ENCODE results near the gene DENND1A.

Gene DENND1A

DNA sequence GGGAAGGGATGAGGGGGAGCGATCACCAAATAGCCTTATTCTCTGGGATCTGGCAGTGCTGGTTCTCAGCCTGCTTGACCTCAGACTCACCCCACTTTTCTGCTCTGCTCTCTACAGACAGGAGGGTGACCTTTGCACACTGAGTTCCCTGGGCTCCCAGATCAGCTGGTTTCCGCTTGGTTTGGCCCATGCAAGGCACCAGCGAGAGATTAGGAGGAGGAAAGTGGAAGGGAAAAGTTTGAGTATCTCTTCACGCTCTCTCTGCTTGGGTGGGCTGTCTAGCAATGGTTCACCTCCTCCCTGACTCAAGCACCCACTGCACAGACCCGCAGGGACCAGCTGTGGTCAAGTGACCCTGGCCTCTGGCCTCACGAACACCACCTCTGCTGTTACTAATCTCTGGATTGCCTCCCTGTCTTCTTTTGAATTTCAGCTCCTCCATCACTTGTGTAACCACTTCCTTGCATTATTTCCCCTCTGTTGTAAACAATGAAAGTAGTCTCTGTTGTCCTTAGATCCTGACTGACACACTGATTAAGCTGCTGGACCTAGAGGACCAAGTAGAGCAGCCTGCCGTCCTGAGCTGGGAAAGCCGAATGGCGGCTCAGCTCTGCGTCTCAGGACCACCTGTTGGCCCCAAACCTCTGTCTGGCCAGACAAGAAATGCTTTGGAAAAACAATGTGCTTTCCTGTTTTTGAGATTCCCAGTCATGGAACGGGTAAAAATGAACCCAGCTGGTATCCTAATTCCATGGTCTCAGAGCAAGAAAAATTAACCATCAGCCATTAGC lies 387.3 kb downstream of the DENND1A start:
- Histone ChIP-seq H3K4me3 (ENCODE audit: low read length) (no peak overlapping the region), H3K36me3 (ENCODE audit: control insufficient read depth, insufficient read depth, low read length) (no peaks in the 10 kb centered on the region), H3K27ac (ENCODE audit: low read length) (no peak overlapping the region), H3K27me3 (ENCODE audit: control insufficient read depth, insufficient read depth, low read length) (no peaks in the 10 kb centered on the region), H3K9me3 (ENCODE audit: control insufficient read depth, insufficient read depth, low read length) (no peaks in the 10 kb centered on the region), H3K4me1 (ENCODE audit: control insufficient read depth, insufficient read depth, low read length) (no peaks in the 10 kb centered on the region)
- WGBS (ENCODE audit: insufficient coverage, insufficient read length) = no CpG with 5 or more reads among the region's 11 CpGs
- DNase-seq (ENCODE audit: low read depth, low spot score) = no peak

DNA sequence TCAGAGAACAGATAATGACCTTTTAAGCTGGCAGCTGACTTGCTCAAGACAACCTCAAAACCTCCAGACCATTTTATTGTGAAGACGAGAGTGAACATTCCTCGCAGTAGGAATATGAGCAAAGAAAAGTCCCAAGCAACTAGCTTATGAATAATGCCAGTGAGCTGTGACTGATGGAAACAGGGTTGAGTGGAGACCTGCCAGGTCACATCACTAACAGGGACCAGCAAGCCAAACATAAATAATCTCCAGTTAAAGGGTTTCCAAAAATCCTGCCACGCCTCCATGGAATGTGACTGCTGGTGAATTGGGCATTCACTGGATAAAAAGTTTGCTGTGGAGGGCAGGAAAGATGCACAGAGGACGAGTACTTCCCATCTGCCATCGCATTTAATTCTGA lies 388.5 kb downstream of the DENND1A start:
- Histone ChIP-seq H3K4me3 (ENCODE audit: low read length) (no peak overlapping the region), H3K36me3 (ENCODE audit: control insufficient read depth, insufficient read depth, low read length) (no peaks in the 10 kb centered on the region), H3K4me1 (ENCODE audit: control insufficient read depth, insufficient read depth, low read length) (no peaks in the 10 kb centered on the region; the same call in 1 of the 2 replicates), H3K27me3 (ENCODE audit: control insufficient read depth, insufficient read depth, low read length) (no peaks in the 10 kb centered on the region), H3K9me3 (ENCODE audit: control insufficient read depth, insufficient read depth, low read length) (no peaks in the 10 kb centered on the region), H3K27ac (ENCODE audit: low read length) (no peak overlapping the region)
- no peak for DNase-seq (ENCODE audit: low read depth, low spot score)
- no CpG with 5 or more reads among the region's 5 CpGs for WGBS (ENCODE audit: insufficient coverage, insufficient read length)

DNA sequence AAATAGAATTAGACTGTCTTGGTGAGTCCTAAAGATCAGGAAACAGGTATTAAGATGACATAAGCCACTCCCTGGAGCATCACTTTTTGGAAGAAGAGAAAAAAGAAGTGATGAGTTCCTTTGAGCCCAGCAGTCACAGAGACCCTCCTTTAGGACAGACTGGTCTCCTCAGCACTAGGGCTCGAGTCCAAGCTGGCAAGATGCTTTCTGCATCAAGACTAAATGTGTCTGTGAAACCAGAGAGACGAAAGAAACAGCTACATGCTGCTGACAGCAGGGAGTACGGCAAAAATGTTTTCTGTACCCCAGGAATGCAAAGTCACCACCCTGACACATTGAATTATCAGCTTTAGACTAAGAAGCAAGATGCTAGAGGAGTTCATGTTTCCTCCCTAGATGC lies 389.5 kb downstream of the DENND1A start:
- no peak for DNase-seq (ENCODE audit: low read depth, low spot score)
- no CpG with 5 or more reads among the region's 3 CpGs for WGBS (ENCODE audit: insufficient coverage, insufficient read length)
- no peak overlapping the region for H3K4me3 ChIP-seq (ENCODE audit: low read length)
- no peaks in the 10 kb centered on the region for H3K27me3 ChIP-seq (ENCODE audit: control insufficient read depth, insufficient read depth, low read length)
- H3K9me3 ChIP-seq (ENCODE audit: control insufficient read depth, insufficient read depth, low read length) = no peaks in the 10 kb centered on the region
- no peaks in the 10 kb centered on the region; the same call in 1 of the 2 replicates for H3K4me1 ChIP-seq (ENCODE audit: control insufficient read depth, insufficient read depth, low read length)
- no peak overlapping the region for H3K27ac ChIP-seq (ENCODE audit: low read length)
- no peaks in the 10 kb centered on the region for H3K36me3 ChIP-seq (ENCODE audit: control insufficient read depth, insufficient read depth, low read length)

DNA sequence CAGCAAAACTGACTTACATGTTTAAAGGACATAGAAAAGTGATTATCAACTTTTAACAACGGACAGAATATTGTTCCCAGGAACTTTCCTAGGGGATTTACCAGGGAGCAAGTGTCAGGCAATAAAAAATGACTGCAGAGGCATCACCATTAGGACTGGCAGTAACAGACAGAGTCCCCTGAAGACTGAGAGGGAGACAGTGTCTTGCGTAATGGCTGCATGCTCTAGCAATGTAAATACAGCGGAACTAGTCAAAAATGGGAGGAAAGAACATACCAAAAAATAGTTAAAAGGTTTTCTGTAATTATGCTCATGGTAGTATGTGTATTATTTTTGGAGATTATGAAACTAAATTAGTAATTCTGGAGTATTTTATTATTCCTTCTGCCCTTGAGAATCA lies 392.1 kb downstream of the DENND1A start:
- no peak for DNase-seq (ENCODE audit: low read depth, low spot score)
- no peak overlapping the region for H3K27ac ChIP-seq (ENCODE audit: low read length)
- no CpG with 5 or more reads among the region's 3 CpGs for WGBS (ENCODE audit: insufficient coverage, insufficient read length)
- no peaks in the 10 kb centered on the region for H3K9me3 ChIP-seq (ENCODE audit: control insufficient read depth, insufficient read depth, low read length)
- H3K36me3 ChIP-seq (ENCODE audit: control insufficient read depth, insufficient read depth, low read length) = no peaks in the 10 kb centered on the region
- H3K4me1 ChIP-seq (ENCODE audit: control insufficient read depth, insufficient read depth, low read length) = no peaks in the 10 kb centered on the region; the same call in 1 of the 2 replicates
- H3K4me3 ChIP-seq (ENCODE audit: low read length) = no peak overlapping the region
- no peaks in the 10 kb centered on the region for H3K27me3 ChIP-seq (ENCODE audit: control insufficient read depth, insufficient read depth, low read length)

DNA sequence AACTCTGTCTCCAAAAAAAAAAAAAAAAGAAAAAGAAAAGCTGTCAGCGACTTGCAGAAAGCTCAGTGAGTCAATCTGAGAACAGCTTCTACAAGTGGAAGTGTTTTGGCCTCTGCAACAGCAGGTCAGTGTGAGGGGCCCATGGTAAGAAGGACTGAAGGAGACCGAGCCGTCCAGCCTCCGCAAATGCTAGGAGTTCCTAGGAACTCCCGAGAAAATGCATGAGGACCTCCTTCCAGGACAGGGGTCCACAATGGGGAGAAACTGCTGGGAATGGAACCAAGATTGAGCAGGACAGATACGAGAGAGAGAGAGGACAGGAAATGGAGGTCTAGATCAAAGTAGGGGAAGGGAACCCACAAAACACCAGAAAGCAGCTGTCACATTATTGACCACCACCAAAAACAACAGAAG lies 393.5 kb downstream of the DENND1A start:
- Histone ChIP-seq H3K36me3 (ENCODE audit: control insufficient read depth, insufficient read depth, low read length) (no peaks in the 10 kb centered on the region), H3K4me1 (ENCODE audit: control insufficient read depth, insufficient read depth, low read length) (no peaks in the 10 kb centered on the region; the same call in 1 of the 2 replicates), H3K27me3 (ENCODE audit: control insufficient read depth, insufficient read depth, low read length) (no peaks in the 10 kb centered on the region), H3K9me3 (ENCODE audit: control insufficient read depth, insufficient read depth, low read length) (no peaks in the 10 kb centered on the region), H3K4me3 (ENCODE audit: low read length) (no peak overlapping the region), H3K27ac (ENCODE audit: low read length) (no peak overlapping the region)
- DNase-seq (ENCODE audit: low read depth, low spot score) = no peak
- WGBS (ENCODE audit: insufficient coverage, insufficient read length) = no CpG with 5 or more reads among the region's 6 CpGs

DNA sequence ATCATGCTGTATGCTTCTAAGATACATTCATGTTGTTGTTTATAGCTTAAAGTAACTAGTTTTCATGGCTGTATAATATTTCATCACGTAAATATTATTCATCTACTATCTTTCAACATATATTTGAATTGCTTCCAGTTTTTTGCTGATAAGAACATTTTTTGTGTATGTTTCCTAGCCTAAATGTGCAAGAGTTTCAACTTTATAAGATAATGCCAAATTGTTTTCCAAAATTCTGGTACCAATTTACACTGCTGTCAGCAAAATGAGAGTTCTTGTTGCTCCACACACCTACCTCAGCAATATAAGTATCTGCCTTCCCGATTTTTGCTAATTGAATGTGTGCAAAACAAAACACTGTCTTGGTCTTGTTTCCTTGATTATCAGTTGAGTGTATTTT lies 395.6 kb downstream of the DENND1A start:
- Histone ChIP-seq H3K36me3 (ENCODE audit: control insufficient read depth, insufficient read depth, low read length) (no peaks in the 10 kb centered on the region), H3K27ac (ENCODE audit: low read length) (no peak overlapping the region), H3K27me3 (ENCODE audit: control insufficient read depth, insufficient read depth, low read length) (no peaks in the 10 kb centered on the region), H3K9me3 (ENCODE audit: control insufficient read depth, insufficient read depth, low read length) (no peaks in the 10 kb centered on the region), H3K4me3 (ENCODE audit: low read length) (no peak overlapping the region), H3K4me1 (ENCODE audit: control insufficient read depth, insufficient read depth, low read length) (no peaks in the 10 kb centered on the region; the same call in 1 of the 2 replicates)
- no CpG with 5 or more reads among the region's 2 CpGs for WGBS (ENCODE audit: insufficient coverage, insufficient read length)
- no peak for DNase-seq (ENCODE audit: low read depth, low spot score)

DNA sequence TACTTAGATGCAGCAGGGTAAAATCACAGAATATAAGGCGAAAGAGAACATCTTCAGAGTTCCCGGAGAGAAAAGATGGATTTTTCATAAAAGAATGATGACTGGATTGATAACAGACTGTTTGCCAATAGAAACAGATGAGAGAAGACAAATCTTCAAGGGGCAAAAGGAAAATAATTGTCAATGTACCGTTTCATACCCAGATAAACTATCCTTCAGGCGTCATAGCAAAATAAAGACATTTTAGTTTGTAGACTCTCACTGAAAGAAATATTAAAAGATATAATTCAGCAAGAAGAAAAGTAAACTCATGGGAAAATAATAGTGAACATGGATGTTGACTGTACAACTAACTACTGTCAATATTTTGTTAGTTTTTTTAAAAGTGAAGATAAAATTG lies 399.7 kb downstream of the DENND1A start:
- Histone ChIP-seq H3K27ac (ENCODE audit: low read length) (no peak overlapping the region), H3K36me3 (ENCODE audit: control insufficient read depth, insufficient read depth, low read length) (no peaks in the 10 kb centered on the region), H3K4me1 (ENCODE audit: control insufficient read depth, insufficient read depth, low read length) (no peaks in the 10 kb centered on the region), H3K4me3 (ENCODE audit: low read length) (no peak overlapping the region), H3K27me3 (ENCODE audit: control insufficient read depth, insufficient read depth, low read length) (no peaks in the 10 kb centered on the region), H3K9me3 (ENCODE audit: control insufficient read depth, insufficient read depth, low read length) (no peaks in the 10 kb centered on the region)
- DNase-seq (ENCODE audit: low read depth, low spot score) = no peak
- no CpG with 5 or more reads among the region's 4 CpGs for WGBS (ENCODE audit: insufficient coverage, insufficient read length)

DNA sequence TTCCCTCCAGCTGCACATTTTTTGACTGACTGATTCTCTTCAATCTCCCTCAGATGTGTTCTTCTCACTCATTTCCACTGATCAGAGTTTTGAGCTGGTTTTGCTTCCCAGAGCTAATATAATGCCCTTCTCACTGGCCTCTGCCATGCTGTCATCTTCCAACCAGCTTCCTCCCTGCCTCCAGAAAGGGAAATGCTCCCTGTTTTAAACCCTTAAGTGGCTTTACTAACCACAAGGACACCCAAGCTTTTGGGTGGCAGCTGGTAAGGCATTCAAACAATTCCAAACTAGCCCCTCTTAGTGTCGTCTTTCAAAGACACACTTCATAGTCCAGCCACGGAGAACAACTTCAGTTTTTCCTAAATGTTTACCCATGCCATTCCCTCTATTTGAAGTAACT lies 401.4 kb downstream of the DENND1A start:
- no peak for DNase-seq (ENCODE audit: low read depth, low spot score)
- Histone ChIP-seq H3K9me3 (ENCODE audit: control insufficient read depth, insufficient read depth, low read length) (no peaks in the 10 kb centered on the region), H3K27ac (ENCODE audit: low read length) (no peak overlapping the region), H3K4me3 (ENCODE audit: low read length) (no peak overlapping the region), H3K4me1 (ENCODE audit: control insufficient read depth, insufficient read depth, low read length) (no peaks in the 10 kb centered on the region), H3K27me3 (ENCODE audit: control insufficient read depth, insufficient read depth, low read length) (no peaks in the 10 kb centered on the region), H3K36me3 (ENCODE audit: control insufficient read depth, insufficient read depth, low read length) (no peaks in the 10 kb centered on the region)
- no CpG with 5 or more reads among the region's 2 CpGs for WGBS (ENCODE audit: insufficient coverage, insufficient read length)

DNA sequence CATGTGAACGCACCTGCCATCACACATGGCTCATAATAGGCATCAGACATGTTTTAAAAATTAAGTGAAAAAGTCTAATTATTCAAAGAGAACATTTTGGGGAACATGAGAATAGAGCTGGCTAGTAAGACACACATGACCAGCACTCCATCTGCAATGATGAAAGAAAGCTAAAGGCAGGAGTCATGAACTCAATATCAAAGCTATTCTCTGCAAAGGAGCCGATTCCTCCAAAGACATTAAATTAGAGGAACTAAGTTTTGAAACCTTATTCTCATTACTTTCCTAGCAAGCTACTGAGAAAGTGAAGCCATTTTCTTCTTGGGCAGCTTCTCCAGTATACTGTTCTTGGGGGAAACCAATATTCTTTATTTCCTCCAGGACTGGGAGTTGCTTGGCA lies 401.9 kb downstream of the DENND1A start:
- Histone ChIP-seq H3K4me1 (ENCODE audit: control insufficient read depth, insufficient read depth, low read length) (no peaks in the 10 kb centered on the region), H3K9me3 (ENCODE audit: control insufficient read depth, insufficient read depth, low read length) (no peaks in the 10 kb centered on the region), H3K27me3 (ENCODE audit: control insufficient read depth, insufficient read depth, low read length) (no peaks in the 10 kb centered on the region), H3K27ac (ENCODE audit: low read length) (no peak overlapping the region), H3K4me3 (ENCODE audit: low read length) (no peak overlapping the region), H3K36me3 (ENCODE audit: control insufficient read depth, insufficient read depth, low read length) (no peaks in the 10 kb centered on the region)
- DNase-seq (ENCODE audit: low read depth, low spot score) = no peak
- no CpG with 5 or more reads among the region's 2 CpGs for WGBS (ENCODE audit: insufficient coverage, insufficient read length)

DNA sequence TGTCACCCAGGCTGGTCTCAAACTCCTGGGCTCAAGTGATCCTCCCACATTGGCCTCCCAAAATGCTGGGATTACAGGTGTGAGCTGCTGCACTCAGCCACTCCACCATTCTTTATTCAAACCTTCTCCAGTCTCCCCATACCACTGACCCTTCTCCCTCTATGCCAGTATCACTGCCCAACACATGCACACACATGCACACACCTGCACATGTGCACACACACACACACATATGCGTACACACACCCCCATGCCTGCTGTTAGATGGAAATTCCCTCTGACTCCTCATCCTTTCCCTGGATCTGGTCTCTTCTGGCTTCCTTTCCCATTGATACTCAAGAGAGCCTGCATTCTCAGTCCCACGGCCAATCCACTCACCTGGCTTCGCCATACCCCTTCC lies 404.0 kb downstream of the DENND1A start:
- no peak overlapping the region for H3K4me3 ChIP-seq (ENCODE audit: low read length)
- H3K4me1 ChIP-seq (ENCODE audit: control insufficient read depth, insufficient read depth, low read length) = no peaks in the 10 kb centered on the region; the same call in 1 of the 2 replicates
- no peaks in the 10 kb centered on the region for H3K36me3 ChIP-seq (ENCODE audit: control insufficient read depth, insufficient read depth, low read length)
- H3K27me3 ChIP-seq (ENCODE audit: control insufficient read depth, insufficient read depth, low read length) = no peaks in the 10 kb centered on the region
- H3K9me3 ChIP-seq (ENCODE audit: control insufficient read depth, insufficient read depth, low read length) = no peaks in the 10 kb centered on the region
- H3K27ac ChIP-seq (ENCODE audit: low read length) = no peak overlapping the region
- no CpG with 5 or more reads among the region's 3 CpGs for WGBS (ENCODE audit: insufficient coverage, insufficient read length)
- DNase-seq (ENCODE audit: low read depth, low spot score) = no peak

DNA sequence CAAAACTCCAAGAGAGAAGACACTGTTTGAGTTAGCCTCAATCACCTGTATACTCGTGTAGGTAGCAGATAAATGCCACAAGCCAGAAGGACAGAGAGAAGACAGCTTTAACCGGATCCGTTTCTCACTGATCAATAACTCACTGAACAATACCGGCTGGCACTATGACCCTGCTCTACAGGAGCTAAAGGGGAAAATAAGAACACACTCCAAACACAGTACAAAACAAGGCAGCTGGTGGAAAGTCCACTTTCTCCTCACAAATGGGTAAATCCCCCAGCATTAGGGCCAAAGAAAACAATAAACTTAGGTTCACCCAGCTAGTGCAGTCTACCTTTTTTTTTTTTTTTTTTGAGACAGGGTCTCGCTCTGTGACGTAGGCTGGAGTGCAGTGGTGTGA lies 404.5 kb downstream of the DENND1A start:
- no peak for DNase-seq (ENCODE audit: low read depth, low spot score)
- Histone ChIP-seq H3K4me1 (ENCODE audit: control insufficient read depth, insufficient read depth, low read length) (no peaks in the 10 kb centered on the region; the same call in 1 of the 2 replicates), H3K27ac (ENCODE audit: low read length) (no peak overlapping the region), H3K9me3 (ENCODE audit: control insufficient read depth, insufficient read depth, low read length) (no peaks in the 10 kb centered on the region), H3K4me3 (ENCODE audit: low read length) (no peak overlapping the region), H3K27me3 (ENCODE audit: control insufficient read depth, insufficient read depth, low read length) (no peaks in the 10 kb centered on the region), H3K36me3 (ENCODE audit: control insufficient read depth, insufficient read depth, low read length) (no peaks in the 10 kb centered on the region)
- no CpG with 5 or more reads among the region's 6 CpGs for WGBS (ENCODE audit: insufficient coverage, insufficient read length)

Measured in iPS DF 6.9 (cell line).